GM12872 (cell line): ENCODE results near the gene UNC79.

Source experiments
- CTCF ChIP-seq: IDR thresholded peaks from 3 replicates; pipeline ENCODE4 v1.5.1; 2011; ENCODE audit warnings: low read depth, mild to moderate bottlenecking, low read length, moderate library complexity; ENCODE audit not compliant: insufficient read depth

The UNC79 gene

DNA sequence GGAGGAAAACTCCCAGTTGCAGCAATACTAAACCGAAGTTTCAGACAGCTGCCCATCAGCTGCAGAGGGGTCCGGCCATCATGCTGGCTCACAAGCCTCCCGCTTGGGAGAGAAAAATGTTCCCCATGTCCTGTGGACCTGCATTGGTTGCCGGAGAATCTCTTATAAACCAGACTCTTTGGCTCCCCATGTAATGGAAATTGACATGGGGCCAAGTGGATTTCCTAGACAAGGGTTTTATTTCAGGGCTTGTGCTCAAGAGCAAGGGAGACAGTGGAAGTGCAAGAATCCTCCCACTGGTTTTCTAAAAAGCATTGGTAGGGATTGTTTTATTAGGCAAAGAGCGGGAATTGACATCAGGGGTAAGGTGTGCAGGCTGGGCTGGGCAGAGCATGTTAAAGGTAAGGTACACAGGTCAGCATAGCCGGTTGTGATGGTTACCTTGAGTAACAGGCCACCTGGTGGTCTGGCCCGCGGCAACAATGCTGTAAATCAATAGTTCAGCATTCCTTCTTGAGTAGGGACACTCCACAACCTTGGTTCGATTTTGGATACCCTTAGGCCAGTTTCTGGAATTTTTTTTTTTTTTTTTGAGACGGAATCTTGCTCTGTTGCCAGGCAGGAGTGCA lies 135.4 kb downstream of the UNC79 start:
- TF ChIP-seq CTCF, result no peak

- TF ChIP-seq CTCF, result no peak
Observed at GRCh38 chr14:93571275-93571674, 140.5 kb downstream of the UNC79 start.

DNA sequence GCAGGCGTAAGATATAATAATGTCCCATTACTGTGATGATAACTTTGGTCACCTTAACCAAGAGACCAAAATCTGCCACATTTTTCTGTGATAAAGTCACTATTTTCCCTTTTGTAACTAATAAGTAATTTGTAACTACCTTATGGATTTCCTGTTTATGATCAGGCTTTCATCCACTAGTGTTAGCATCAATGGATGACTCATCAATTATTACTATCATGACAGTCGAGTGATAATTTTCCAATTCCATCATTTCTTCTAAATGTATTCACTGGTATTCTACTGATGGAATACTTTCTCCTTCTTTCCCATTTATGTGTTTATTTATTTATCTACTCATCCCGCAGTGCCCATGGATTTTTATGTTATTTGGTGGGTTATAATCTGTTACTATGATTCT lies 148.4 kb downstream of the UNC79 start:
- TF ChIP-seq CTCF, result no peak

- TF ChIP-seq CTCF, result no peak
Observed at GRCh38 chr14:93582516-93582915, 151.8 kb downstream of the UNC79 start.

DNA sequence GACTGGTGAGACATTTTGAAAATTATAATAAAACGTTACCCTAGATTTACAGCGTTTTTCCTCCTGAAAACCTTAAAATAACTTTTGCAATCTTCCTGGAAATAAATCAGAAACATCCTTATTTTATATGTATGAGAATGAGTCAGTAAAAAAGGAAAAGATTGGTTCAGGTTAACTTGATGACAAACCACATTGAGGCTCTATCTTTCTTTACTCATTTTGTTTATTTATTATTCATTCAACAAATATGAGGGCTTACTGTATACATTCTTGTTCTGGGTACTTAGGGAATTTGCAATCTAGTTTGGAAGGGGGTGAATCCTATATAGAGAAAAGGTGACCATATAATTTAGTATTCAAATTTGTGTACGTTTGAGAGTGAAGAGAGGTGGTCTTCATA lies 156.6 kb downstream of the UNC79 start:
- TF ChIP-seq CTCF, result no peak

DNA sequence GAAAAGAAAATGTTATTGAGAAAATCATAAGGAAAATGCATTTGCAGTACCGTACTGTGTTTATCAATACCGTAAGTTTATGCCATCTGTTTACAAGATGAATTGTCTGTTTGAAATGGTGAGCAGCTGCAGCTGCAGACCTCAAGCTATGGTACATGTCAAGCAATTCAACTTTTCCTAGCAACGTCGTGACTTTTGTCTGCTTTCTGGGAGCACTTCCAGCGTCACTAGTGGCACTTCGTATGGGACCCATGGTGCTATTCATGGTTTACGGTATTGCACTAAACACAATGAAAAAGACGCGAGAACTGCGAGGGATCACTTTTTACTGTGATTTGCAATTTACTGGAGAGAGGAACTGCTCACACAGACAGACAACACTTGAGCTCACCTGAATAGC lies 160.8 kb downstream of the UNC79 start:
- no peak for TF ChIP-seq CTCF

GRCh38 chr14:93592786-93593185 lies 162.0 kb downstream of the UNC79 start:
- TF ChIP-seq CTCF, result no peak
